Measurements from ENCODE around the gene FTHL17. TPM values are rescaled to one million over a fixed set of nuclear protein-coding genes. Genes with fewer than 3 reads are reported as not detected.

FTHL17 gene
- polyA plus RNA-seq, 1 donor from 2014 or later = not detected

- Histone ChIP-seq H3K9ac (ENCODE audit: low read length) (no peak overlapping the region), H3K36me3 (ENCODE audit: insufficient read depth, low read length) (no peaks in the 10 kb centered on the region), H3K27ac (ENCODE audit: low read length) (no peak overlapping the region), H3K9me3 (ENCODE audit: low read length) (no peaks in the 10 kb centered on the region), H3K9me2 (ENCODE audit: insufficient read depth, low read length) (no peaks in the 10 kb centered on the region), H3K27me3 (ENCODE audit: insufficient read depth, low read depth, low read length) (no peaks in the 10 kb centered on the region), H3K4me2 (ENCODE audit: low read length) (no peak overlapping the region), H3K4me3 (ENCODE audit: low read length) (no peak overlapping the region), H2AFZ (ENCODE audit: low read depth, low read length) (no peak overlapping the region), H4K20me1 (ENCODE audit: insufficient read depth) (no peaks in the 10 kb centered on the region), H3K79me2 (replicated peaks; ENCODE audit: insufficient read depth, low read length) (no peaks in the 10 kb centered on the region), H3F3A (ENCODE audit: insufficient read depth, low read length, poor library complexity, severe bottlenecking) (no peaks in the 10 kb centered on the region)
- no peak for TF ChIP-seq EZH2 (IDR thresholded peaks at IDR 0.05; ENCODE audit: borderline replicate concordance, insufficient read depth, low read length, poor library complexity, severe bottlenecking)
- no peak for TF ChIP-seq RAD21 (conservative IDR thresholded peaks at IDR 0.05)
- no peak for TF ChIP-seq REST (IDR thresholded peaks at IDR 0.05; ENCODE audit: borderline replicate concordance)
- no peak for TF ChIP-seq POLR2AphosphoS5 (IDR thresholded peaks at IDR 0.05)
- TF ChIP-seq MXI1 (conservative IDR thresholded peaks at IDR 0.05; ENCODE audit: poor library complexity, severe bottlenecking) = no peak
- TF ChIP-seq EP300 (conservative IDR thresholded peaks at IDR 0.05; ENCODE audit: poor library complexity, severe bottlenecking) = no peak
- no peak for TF ChIP-seq CTCF (IDR thresholded peaks at IDR 0.05; ENCODE audit: poor library complexity, severe bottlenecking)
- TF ChIP-seq SMC3 (conservative IDR thresholded peaks at IDR 0.05; ENCODE audit: poor library complexity) = no peak
- no peak for TF ChIP-seq TAF1 (IDR thresholded peaks at IDR 0.05; ENCODE audit: low read depth)
Observed at GRCh38 chrX:31092476-31092875, 20.6 kb upstream of the FTHL17 start.

GRCh38 chrX:31091819-31092218 is 20.0 kb upstream of the FTHL17 start:
- no peak overlapping the region for H2AFZ ChIP-seq (ENCODE audit: low read depth, low read length)
- no peak overlapping the region for H3K4me2 ChIP-seq (ENCODE audit: low read length)
- H3K36me3 ChIP-seq (ENCODE audit: insufficient read depth, low read length) = no peaks in the 10 kb centered on the region
- no peaks in the 10 kb centered on the region for H3K79me2 ChIP-seq (replicated peaks; ENCODE audit: insufficient read depth, low read length)
- TF ChIP-seq POLR2AphosphoS5 (IDR thresholded peaks at IDR 0.05) (no peak), MXI1 (conservative IDR thresholded peaks at IDR 0.05; ENCODE audit: poor library complexity, severe bottlenecking) (no peak), RAD21 (conservative IDR thresholded peaks at IDR 0.05) (no peak), TAF1 (IDR thresholded peaks at IDR 0.05; ENCODE audit: low read depth) (no peak), REST (IDR thresholded peaks at IDR 0.05; ENCODE audit: borderline replicate concordance) (no peak), EZH2 (IDR thresholded peaks at IDR 0.05; ENCODE audit: borderline replicate concordance, insufficient read depth, low read length, poor library complexity, severe bottlenecking) (no peak), SMC3 (conservative IDR thresholded peaks at IDR 0.05; ENCODE audit: poor library complexity) (no peak), EP300 (conservative IDR thresholded peaks at IDR 0.05; ENCODE audit: poor library complexity, severe bottlenecking) (no peak), CTCF (IDR thresholded peaks at IDR 0.05; ENCODE audit: poor library complexity, severe bottlenecking) (no peak)
- H3K9me2 ChIP-seq (ENCODE audit: insufficient read depth, low read length) = no peaks in the 10 kb centered on the region
- H3K9me3 ChIP-seq (ENCODE audit: low read length) = no peaks in the 10 kb centered on the region
- no peak overlapping the region for H3K27ac ChIP-seq (ENCODE audit: low read length)
- no peak overlapping the region for H3K4me3 ChIP-seq (ENCODE audit: low read length)
- no peaks in the 10 kb centered on the region for H3F3A ChIP-seq (ENCODE audit: insufficient read depth, low read length, poor library complexity, severe bottlenecking)
- H3K27me3 ChIP-seq (ENCODE audit: insufficient read depth, low read depth, low read length) = no peaks in the 10 kb centered on the region
- H4K20me1 ChIP-seq (ENCODE audit: insufficient read depth) = no peaks in the 10 kb centered on the region
- H3K9ac ChIP-seq (ENCODE audit: low read length) = no peak overlapping the region

Measured in neural cell (in vitro differentiated cells).